KOPT-K1 (cell line): Measurements from ENCODE around the gene B4GAT1.
A peak's percentile ranks its signal among the peaks of the same experiment; 100 is the strongest.

Experiments
- H3K27ac ChIP-seq: fragments of 200-600 bp; sonication (generic); 2 replicates; pipeline ENCODE4 v1.5.1; 2016; ENCODE audit warnings: antibody characterized with exemption, mild to moderate bottlenecking, low read depth, low read length; ENCODE audit not compliant: poor library complexity, severe bottlenecking
- H3K36me3 ChIP-seq: fragments of 200-600 bp; sonication (generic); 2 replicates; pipeline ENCODE4 v1.5.1; 2017; ENCODE audit warnings: antibody characterized with exemption, mild to moderate bottlenecking, low read length, moderate library complexity; ENCODE audit not compliant: insufficient read depth
- H3K9me3 ChIP-seq: fragments of 200-600 bp; sonication (generic); 2 replicates; pipeline ENCODE4 v1.5.1; 2017; ENCODE audit warnings: antibody characterized with exemption, low read length, mild to moderate bottlenecking; ENCODE audit not compliant: insufficient read depth, poor library complexity, severe bottlenecking

B4GAT1 gene

GRCh38 chr11:66344550-66345315 is 2.7 kb downstream of the B4GAT1 start, which contains the start of gene BRMS1:
Gene BRMS1, minus strand, starts transcription at chr11:66345104. Its CDS starts 2,870 bp downstream, at chr11:66342234.
- Histone ChIP-seq H3K36me3 (peaks cover 39% of the 10 kb centered on the region), H3K27ac (peak within 1 kb of the TSS; percentile 62), H3K9me3 (no peaks in the 10 kb centered on the region)

DNA sequence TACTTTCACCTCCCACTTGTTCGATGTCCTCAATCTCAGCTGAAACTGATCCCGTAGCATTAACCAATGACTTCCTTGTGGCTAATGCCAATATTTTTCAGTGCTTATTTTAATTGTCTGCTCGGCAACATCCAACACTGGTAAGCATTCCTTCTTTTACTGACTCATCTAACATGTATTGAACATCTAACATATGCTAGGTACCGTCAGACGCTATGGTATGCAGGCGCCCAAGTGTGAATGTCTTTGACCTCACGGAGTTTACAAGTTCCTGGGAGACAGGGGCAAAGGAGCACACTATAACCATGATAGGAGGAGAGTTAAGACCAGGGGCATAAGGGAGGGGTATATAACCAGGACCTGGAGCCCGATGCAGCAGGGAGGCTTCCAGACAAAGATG is 4.3 kb downstream of the B4GAT1 start:
- no peak overlapping the region for H3K27ac ChIP-seq
- H3K36me3 ChIP-seq, result peaks cover 54% of the 10 kb centered on the region

DNA sequence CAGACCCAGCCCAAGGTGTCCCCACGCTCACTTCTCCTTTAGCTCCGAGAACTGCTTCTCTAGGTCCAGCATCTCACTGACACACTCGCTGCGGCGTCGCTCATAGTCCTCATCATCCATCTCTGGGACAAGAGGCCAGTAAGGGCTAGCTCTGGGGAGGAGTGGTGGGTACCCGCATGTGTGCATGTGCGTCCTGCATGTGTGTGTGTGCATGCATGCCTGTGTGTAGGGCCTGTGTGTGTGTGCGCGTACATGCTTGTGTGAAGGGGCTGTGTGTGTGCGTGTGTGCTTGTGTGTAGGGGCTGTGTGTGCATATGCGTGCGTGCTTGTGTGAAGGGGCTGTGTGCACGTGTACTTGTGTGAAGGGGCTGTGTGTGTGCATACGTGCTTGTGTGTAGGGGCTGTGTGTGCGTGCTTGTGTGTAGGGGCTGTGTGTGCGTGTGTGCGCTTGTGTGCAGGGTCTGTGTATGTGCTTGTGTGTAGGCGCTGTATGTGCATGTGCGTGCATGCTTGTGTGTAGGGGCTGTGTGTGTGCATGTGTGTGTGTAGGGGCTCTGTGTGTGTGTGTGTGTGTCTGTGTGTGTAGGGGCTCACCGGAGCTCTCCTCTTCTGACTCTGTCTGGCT is 5.8 kb downstream of the B4GAT1 start:
- H3K36me3 ChIP-seq, result peaks cover 70% of the 10 kb centered on the region
- no peaks in the 10 kb centered on the region for H3K9me3 ChIP-seq
- H3K27ac ChIP-seq, result no peak overlapping the region

More for the DNA sequence above, 4.3 kb downstream of the B4GAT1 start:
- no peaks in the 10 kb centered on the region for H3K9me3 ChIP-seq

DNA sequence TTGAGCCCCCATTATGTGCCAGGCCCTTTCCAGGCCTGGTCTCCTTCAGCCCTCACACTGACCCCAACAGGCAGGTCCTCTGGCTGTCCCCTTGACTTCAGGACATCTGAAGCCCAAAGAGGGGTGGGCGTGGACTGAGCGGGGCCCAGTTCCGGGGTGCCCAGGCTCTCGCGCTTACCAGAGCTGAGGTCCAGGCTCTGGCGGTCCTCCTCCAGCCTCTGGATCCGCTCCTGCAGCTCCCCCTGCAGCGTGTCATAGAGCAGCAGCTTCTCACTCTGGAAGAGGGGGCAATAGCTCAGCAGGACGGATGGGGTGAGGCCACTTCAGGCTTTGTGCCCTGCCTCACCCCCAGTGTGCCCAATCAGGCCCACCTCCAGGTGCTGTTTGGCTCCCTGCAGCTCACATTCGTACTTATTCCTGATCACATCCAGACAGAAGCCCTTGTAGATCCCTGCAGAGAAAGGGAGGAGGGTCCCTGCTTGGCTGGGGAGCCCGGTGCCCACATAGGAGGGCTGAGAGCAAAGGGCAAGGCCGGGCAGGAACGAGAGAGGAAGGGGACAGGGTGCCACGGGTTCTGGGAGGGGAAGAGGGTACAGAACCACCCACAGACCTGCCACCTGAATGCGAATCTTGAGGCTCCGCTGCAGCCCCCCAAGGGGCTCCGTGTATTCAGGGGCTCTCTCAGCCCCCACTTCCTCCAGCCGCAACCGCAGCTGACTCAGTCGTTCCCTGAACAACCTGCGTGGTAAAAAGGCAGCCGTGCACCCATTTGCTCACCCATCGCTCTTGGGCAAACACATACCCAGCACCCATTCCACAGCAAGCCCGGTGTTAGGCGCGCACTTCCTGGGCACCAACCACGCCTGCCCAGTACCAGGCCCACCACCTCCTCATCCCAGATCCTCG is 6.6 kb downstream of the B4GAT1 start:
- no peaks in the 10 kb centered on the region for H3K9me3 ChIP-seq
- H3K36me3 ChIP-seq, result peaks cover 74% of the 10 kb centered on the region
- H3K27ac ChIP-seq, result no peak overlapping the region

GRCh38 chr11:66339686-66340483 is 7.5 kb downstream of the B4GAT1 start:
- H3K9me3 ChIP-seq, result no peaks in the 10 kb centered on the region
- H3K27ac ChIP-seq, result no peak overlapping the region
- H3K36me3 ChIP-seq, result peaks cover 74% of the 10 kb centered on the region

DNA sequence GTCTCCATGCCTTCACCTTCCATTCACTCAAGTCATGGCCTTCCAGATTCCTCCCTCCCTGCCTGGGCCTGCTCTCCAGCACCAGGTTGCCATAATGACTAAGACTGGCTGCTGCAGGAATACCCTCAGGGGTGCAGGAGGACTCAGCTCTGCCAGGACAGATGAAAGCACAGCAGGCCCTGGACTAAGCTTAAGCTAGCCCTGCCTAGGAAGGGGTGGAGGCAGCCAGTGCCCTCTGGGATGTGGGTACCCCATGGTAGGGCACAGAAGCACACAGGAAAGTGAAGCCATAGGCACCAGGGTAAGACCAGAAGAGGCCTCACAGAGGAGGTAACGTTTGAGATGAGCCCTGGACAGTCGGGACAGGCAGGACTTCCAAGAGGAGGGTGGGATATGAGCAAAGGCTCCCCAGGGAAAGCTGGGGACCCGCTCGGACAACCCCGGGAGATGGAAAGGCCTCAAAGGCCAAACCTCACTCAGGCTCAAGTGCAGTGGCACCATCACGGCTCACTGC is 8.2 kb downstream of the B4GAT1 start:
- H3K27ac ChIP-seq, result no peak overlapping the region
- no peaks in the 10 kb centered on the region for H3K9me3 ChIP-seq
- peaks cover 74% of the 10 kb centered on the region for H3K36me3 ChIP-seq

GRCh38 chr11:66338276-66339161 is 8.9 kb downstream of the B4GAT1 start:
- peaks cover 73% of the 10 kb centered on the region for H3K36me3 ChIP-seq
- H3K27ac ChIP-seq, result no peak overlapping the region
- H3K9me3 ChIP-seq, result no peaks in the 10 kb centered on the region

- Histone ChIP-seq H3K9me3 (no peaks in the 10 kb centered on the region), H3K27ac (no peak overlapping the region), H3K36me3 (peaks cover 60% of the 10 kb centered on the region)
Observed at GRCh38 chr11:66337103-66337899, 10.1 kb downstream of the B4GAT1 start.

DNA sequence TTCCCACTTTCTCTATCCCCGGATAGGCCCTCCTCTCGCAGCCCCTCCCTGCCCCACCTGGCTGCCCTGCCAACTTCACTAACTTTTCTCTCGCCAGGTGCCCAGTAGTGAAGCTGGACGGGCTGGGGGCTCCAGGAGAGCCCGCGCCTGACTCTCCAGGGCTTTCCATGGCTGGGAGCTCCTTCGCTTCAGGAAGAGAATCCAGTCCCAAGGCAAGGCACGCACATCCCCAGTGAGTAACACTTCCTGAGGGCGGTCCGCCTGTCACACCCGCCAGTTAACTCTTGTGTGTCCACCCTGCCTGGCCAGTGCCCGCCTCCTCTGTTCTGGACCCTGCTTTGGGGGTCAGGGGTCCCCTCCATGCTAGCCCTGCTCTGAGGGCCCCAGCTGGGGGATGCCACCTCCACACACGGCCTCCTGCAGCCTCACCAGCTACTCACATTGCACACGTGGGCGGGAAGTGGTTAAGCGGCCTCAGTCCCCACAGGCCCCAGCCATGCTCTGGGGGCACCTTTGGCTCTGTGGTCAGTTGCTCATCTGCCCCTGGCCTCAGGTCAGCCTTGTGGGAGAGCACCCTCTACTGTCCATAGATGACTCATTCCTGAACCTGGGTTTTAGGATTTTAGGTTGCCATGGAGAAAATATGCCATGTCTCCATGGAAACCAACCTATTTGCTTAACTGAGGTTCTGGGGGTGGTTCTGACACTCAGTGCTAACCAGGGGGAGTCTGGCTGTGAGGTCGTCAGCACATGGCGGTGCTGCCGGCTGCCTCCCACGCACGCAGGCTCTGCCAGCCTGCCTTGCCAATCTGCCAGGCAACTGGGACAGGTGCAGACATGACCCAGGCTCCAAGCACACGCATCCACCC is 11.0 kb downstream of the B4GAT1 start, which contains the start of gene RIN1:
Gene RIN1 (minus strand): TSS at position 201 of the 869 bp plus-strand sequence. CDS start 32 bp downstream, at position 169.
- Histone ChIP-seq H3K36me3 (peaks cover 52% of the 10 kb centered on the region), H3K9me3 (no peaks in the 10 kb centered on the region), H3K27ac (no peak within 1 kb of the TSS)

DNA sequence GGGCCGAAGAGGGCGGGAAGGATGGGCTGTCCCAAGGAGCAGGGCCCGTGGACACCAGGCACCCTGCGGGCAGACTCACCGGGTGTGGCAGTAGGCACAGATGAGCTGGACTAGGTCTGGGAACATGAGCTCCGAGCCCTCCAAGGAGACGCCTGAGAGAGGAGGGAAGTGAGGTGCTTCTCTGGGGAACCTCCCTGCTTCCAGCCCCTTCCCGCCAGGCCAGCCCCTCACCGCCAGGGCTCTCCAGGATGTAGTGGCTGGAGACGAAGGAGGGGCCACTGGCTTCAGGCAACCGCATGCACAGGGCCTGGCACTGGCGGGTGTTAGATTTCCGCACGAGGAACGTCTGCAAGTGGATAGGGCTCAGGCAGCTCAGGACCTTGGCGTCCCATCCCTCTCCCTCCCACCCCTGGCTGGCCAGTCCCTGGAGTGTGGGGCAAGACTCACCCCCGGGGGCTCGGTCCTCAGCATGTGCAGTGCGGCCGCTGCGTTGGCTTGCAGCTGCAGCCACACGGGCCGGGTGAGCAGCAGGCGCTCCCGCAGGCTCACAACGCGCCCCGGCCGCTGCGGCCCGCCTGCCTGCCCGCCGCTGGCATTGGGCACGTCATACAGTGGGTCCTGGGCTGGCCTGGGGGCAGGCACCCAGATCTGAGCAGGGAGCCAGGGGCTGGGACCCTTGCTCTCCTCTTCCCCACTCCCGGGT is 11.7 kb downstream of the B4GAT1 start:
- Histone ChIP-seq H3K9me3 (no peaks in the 10 kb centered on the region), H3K36me3 (peaks cover 44% of the 10 kb centered on the region), H3K27ac (no peak overlapping the region)

DNA sequence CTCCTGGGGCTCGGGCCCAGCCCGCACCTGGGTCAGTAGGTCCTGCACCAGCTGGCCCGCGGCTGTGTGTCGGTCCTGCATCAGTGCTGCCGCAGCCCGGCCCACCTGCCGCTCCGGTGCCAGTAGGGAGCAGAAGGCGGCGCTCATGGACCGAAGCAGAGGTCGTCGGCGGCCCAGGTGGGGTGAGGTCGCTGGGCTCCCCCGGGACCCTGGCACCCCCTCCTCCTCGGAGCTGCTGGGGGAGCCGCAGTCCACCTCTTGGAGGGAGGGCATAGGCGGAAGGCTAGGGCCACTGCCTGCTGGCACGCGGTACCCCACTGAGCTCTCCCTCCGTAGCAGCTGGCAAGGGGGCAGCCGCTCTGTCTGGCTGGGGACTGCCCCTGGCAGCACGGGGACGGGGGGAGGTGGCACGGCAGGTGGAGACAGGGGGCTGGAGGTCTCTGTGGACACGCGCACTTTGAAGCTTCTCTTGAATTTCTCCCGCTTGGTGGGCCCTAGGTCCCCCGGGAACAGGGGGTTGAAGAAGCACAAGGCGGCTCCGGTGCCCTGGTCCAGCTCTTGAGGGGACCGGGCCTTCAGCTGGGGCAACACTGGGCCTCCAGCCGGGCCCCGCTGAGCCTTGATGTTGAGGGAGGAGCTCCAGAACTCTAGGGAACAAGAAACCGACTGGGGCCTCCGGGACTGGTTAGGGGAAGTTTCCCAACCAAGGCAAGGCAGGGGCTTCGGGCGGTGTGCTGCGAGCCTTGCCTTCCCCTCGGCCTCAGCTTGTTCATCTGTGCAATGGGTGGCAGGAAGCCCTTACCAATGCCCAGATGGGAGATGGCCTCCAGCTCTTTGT is 12.6 kb downstream of the B4GAT1 start:
- Histone ChIP-seq H3K9me3 (no peaks in the 10 kb centered on the region), H3K27ac (no peak overlapping the region), H3K36me3 (peaks cover 36% of the 10 kb centered on the region)
